PC-3 (cell line): ENCODE measurements around the gene EIF1. TPM values are rescaled to one million over a fixed set of nuclear protein-coding genes. Genes with fewer than 3 reads are reported as not detected.

Experiments
- ATAC-seq: fragments of 200-7000 bp; cut with Tn5 transposase; 2 replicates; pipeline ENCODE4 v1.9.1; 2020; ENCODE audit warnings: mild to moderate bottlenecking, moderate library complexity
- BruUV-seq: library from RNA; stranded (reverse); fragments of 400-500 nt; replicated peaks from 2 replicates; lab custom pipeline; 2021; lab: Mats Ljungman, UMichigan
- CTCF ChIA-PET: fragments of 300-600 bp; sonication (Branson Sonifier 250); formaldehyde crosslinking; loops from one replicate; lab custom pipeline; 2022; ENCODE audit warnings: antibody characterized with exemption; lab: Charles Lee
- POLR2A ChIA-PET: fragments of 300-600 bp; sonication (Branson Sonifier 250); formaldehyde crosslinking; loops from one replicate; lab custom pipeline; 2022; ENCODE audit warnings: antibody characterized with exemption; ENCODE audit not compliant: unreplicated experiment; lab: Charles Lee
- DNase-seq: peaks from one replicate; pipeline ENCODE4 v3.0.0-alpha.2; 2015
- H2AFZ ChIP-seq: fragments of 300-600 bp; sonication (generic); 2 replicates; pipeline ENCODE4 v1.6.0; 2016; ENCODE audit warnings: antibody characterized with exemption, low read length
- H3F3A ChIP-seq: fragments of 300-600 bp; sonication (generic); one replicate; pipeline ENCODE4 v1.6.0; 2017; ENCODE audit warnings: antibody characterized with exemption, low read length, control low read depth, mild to moderate bottlenecking; ENCODE audit not compliant: unreplicated experiment
- H3K27ac ChIP-seq: fragments of 300-600 bp; sonication (generic); 2 replicates; pipeline ENCODE4 v1.5.1; 2016; ENCODE audit warnings: mild to moderate bottlenecking, low read length
- H3K27me3 ChIP-seq: fragments of 300-600 bp; sonication (generic); 2 replicates; pipeline ENCODE4 v1.6.1; 2016; ENCODE audit warnings: low read length, mixed read lengths
- H3K36me3 ChIP-seq: fragments of 300-600 bp; sonication (generic); 2 replicates; pipeline ENCODE4 v1.6.1; 2016; ENCODE audit warnings: low read depth, mixed run types, low read length, mixed read lengths
- H3K4me1 ChIP-seq: fragments of 300-600 bp; sonication (generic); 2 replicates; pipeline ENCODE4 v1.5.1; 2016; ENCODE audit warnings: low read length; ENCODE audit not compliant: insufficient read depth
- H3K4me2 ChIP-seq: fragments of 300-600 bp; sonication (generic); 2 replicates; pipeline ENCODE4 v1.6.0; 2016; ENCODE audit warnings: low read length
- H3K4me3 ChIP-seq: fragments of 300-600 bp; sonication (generic); 2 replicates; pipeline ENCODE4 v1.5.1; 2016; ENCODE audit warnings: mild to moderate bottlenecking, low read length, mixed read lengths
- H3K79me2 ChIP-seq: fragments of 300-600 bp; sonication (generic); 2 replicates; pipeline ENCODE4 v1.6.1; 2017; ENCODE audit warnings: low read length, mixed read lengths
- H3K9ac ChIP-seq: fragments of 300-600 bp; sonication (generic); 2 replicates; pipeline ENCODE4 v1.6.0; 2016; ENCODE audit warnings: mild to moderate bottlenecking, low read length
- H3K9me2 ChIP-seq: fragments of 300-600 bp; sonication (generic); replicated peaks from 2 replicates; pipeline ENCODE4 v1.6.1; 2016; ENCODE audit warnings: mixed run types, low read length, mixed read lengths
- H3K9me3 ChIP-seq: fragments of 300-600 bp; sonication (generic); 2 replicates; pipeline ENCODE4 v1.6.1; 2016; ENCODE audit warnings: low read length, mixed read lengths
- H4K20me1 ChIP-seq: fragments of 300-600 bp; sonication (generic); 2 replicates; pipeline ENCODE4 v1.6.1; 2016; ENCODE audit warnings: low read length, mixed read lengths
- EZH2 ChIP-seq: fragments of 300-600 bp; sonication (generic); IDR thresholded peaks from one replicate; pipeline ENCODE4 v1.6.1; 2017; ENCODE audit warnings: antibody characterized with exemption, mild to moderate bottlenecking, low read length; ENCODE audit not compliant: unreplicated experiment
- EZH2phosphoT487 ChIP-seq: fragments of 300-600 bp; sonication (generic); IDR thresholded peaks from 2 replicates; pipeline ENCODE4 v1.6.1; 2018; ENCODE audit warnings: mild to moderate bottlenecking, antibody characterized with exemption, low read length, borderline replicate concordance
- intact Hi-C: fragments of 100-400 bp; cut with micrococcal nuclease; formaldehyde crosslinking; loops from 2 replicates; pipeline ENCODE4 v1.9.0; 2023
- total RNA-seq: library from RNA; depleted of rRNA; stranded (reverse); fragments of >200 nt; gene quantifications from 2 replicates; pipeline ENCODE4 v1.2.3, GENCODE V29; 2014
- TF ChIP-seq, protein P1 (sequence below): fragments of 300-600 bp; sonication (generic); conservative IDR thresholded peaks from 2 replicates; pipeline ENCODE4 v1.5.1; 2017; ENCODE audit warnings: antibody characterized with exemption, low read depth, mild to moderate bottlenecking, low read length

Gene EIF1
- total RNA-seq, 1 experiment from 2014 or later = 88.7 TPM

DNA sequence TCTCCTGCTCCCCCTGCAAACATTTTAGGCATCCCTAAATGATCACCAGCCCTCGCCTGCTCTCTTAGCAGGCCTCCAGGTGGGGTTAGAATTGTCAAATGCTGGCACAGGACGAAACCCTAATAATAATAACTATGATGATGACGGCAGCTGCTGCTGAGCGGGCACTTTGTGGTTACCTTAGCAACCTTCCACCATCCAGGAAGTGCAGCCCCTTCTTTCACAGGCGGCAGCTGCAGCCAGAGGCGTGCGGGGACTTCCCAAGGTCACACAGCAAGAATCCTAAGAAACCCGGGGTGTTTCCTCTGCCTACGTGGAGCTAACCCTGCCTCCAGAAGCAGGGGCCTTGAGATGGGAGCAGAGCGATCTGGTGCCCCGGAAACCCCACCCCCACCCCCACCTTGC lies 22.4 kb upstream of the EIF1 start:
- Histone ChIP-seq H3K27ac (peak overlapping the region; percentile 42), H3K4me3 (peak overlapping the region; percentile 64), H3K9me3 (no peaks in the 10 kb centered on the region), H3K4me2 (peak overlapping the region; percentile 95), H3K4me1 (peaks cover 25% of the 10 kb centered on the region), H4K20me1 (no peaks in the 10 kb centered on the region), H2AFZ (peak overlapping the region; percentile 97), H3K79me2 (no peaks in the 10 kb centered on the region), H3F3A (no peaks in the 10 kb centered on the region), H3K9ac (peak overlapping the region; percentile 69), H3K36me3 (no peaks in the 10 kb centered on the region; the same call in 1 of the 2 replicates), H3K9me2 (no peaks in the 10 kb centered on the region), H3K27me3 (no peaks in the 10 kb centered on the region)
- TF ChIP-seq, protein P1, sequence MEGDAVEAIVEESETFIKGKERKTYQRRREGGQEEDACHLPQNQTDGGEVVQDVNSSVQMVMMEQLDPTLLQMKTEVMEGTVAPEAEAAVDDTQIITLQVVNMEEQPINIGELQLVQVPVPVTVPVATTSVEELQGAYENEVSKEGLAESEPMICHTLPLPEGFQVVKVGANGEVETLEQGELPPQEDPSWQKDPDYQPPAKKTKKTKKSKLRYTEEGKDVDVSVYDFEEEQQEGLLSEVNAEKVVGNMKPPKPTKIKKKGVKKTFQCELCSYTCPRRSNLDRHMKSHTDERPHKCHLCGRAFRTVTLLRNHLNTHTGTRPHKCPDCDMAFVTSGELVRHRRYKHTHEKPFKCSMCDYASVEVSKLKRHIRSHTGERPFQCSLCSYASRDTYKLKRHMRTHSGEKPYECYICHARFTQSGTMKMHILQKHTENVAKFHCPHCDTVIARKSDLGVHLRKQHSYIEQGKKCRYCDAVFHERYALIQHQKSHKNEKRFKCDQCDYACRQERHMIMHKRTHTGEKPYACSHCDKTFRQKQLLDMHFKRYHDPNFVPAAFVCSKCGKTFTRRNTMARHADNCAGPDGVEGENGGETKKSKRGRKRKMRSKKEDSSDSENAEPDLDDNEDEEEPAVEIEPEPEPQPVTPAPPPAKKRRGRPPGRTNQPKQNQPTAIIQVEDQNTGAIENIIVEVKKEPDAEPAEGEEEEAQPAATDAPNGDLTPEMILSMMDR = peak; percentile 9; the same call in 1 of the 2 replicates
- TF ChIP-seq EZH2phosphoT487 = no peak
- no peak for TF ChIP-seq EZH2
- POLR2A ChIA-PET = interaction anchor here (0.7 kb wide), 1 partner anchor 144 kb away, joined by 3 read pairs; no protein-coding TSS in a partner anchor
- peak; percentile 18 for DNase-seq
- CTCF ChIA-PET = interaction anchor here (0.6 to 1.5 kb wide), 6 partner anchors 12 to 860 kb away, joined by 3 to 10 read pairs (median 4); no protein-coding TSS in a partner anchor
- intact Hi-C loops = loop anchor here (2.0 to 10.0 kb wide), 4 partner anchors 341 to 1044 kb away; no protein-coding TSS in a partner anchor
- peak; percentile 13 for ATAC-seq
- TSS peak; percentile 67 for BruUV-seq

DNA sequence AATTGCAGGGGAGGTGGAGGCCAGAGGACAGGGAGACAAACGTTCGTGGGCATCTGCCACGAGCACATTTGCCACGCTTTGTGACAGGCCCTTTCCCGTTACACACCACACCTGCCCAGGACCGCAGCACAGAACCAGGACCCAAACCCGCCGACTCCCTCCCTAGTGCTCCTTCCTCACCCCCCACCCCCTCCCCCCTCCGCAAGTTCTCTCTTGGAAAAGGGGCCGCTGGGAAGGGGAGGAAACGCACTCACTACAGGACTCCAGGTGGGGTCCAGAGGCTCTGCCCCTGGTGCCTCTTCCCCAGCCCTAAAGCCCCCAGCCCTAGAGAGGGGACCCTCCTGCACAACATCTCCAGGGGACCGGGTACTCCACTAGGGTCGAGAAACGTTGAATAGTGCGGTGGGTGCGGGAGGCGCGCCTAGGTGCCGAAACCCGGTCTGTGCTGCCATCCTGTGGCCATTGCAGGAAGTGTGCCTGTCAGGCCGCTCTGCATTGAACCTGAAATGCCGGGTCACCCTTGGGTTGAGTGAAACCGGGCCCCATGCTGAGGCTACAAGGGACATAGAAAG lies 21.9 kb upstream of the EIF1 start:
- ATAC-seq (peak; percentile 59), DNase-seq (peak; percentile 75)
- Histone ChIP-seq H3K4me2 (peak overlapping the region; percentile 95), H3K9me3 (no peaks in the 10 kb centered on the region), H3K4me3 (peak overlapping the region; percentile 64), H4K20me1 (no peaks in the 10 kb centered on the region), H3K36me3 (no peaks in the 10 kb centered on the region; the same call in 1 of the 2 replicates), H3K27me3 (no peaks in the 10 kb centered on the region), H3K79me2 (no peaks in the 10 kb centered on the region), H3K4me1 (peaks cover 25% of the 10 kb centered on the region), H3K9me2 (no peaks in the 10 kb centered on the region), H3K27ac (peak overlapping the region; percentile 42), H3K9ac (peak overlapping the region; percentile 69; the same call in 1 of the 2 replicates), H3F3A (no peaks in the 10 kb centered on the region), H2AFZ (peak overlapping the region; percentile 97)
- intact Hi-C loops = loop anchor here (2.0 to 10.0 kb wide), 4 partner anchors 342 to 1044 kb away; no protein-coding TSS in a partner anchor
- ChIA-PET POLR2A (no interaction called here), CTCF (interaction anchor here (1.3 kb wide), 1 partner anchor 18 kb away, joined by 3 read pairs; no protein-coding TSS in a partner anchor)
- no TSS peak for BruUV-seq
- TF ChIP-seq, protein P1 = peak; percentile 84
- TF ChIP-seq EZH2phosphoT487 = no peak
